Vagina (tissue), 2 donors: Measurements from ENCODE around the gene CLEC4D.

Source experiments
- CTCF ChIP-seq, 3 experiments: fragments of 450-650 bp in 2 of 3; fragments of 200-600 bp in 1 of 3; sonication (generic) in 1 of 3; IDR thresholded peaks; one replicate each; pipeline ENCODE4 v1.5.1; 2017 to 2019; ENCODE audit warnings: antibody characterized with exemption in 3 of 3, mild to moderate bottlenecking in 2 of 3, moderate library complexity in 2 of 3
- POLR2AphosphoS5 ChIP-seq, 2 donors: sonication (generic); formaldehyde crosslinking; IDR thresholded peaks; one replicate each; pipeline ENCODE4 v1.9.0; 2017; ENCODE audit warnings: antibody characterized with exemption in 2 of 2, mild to moderate bottlenecking in 2 of 2, low read depth in 1 of 2; ENCODE audit not compliant: insufficient read depth in 1 of 2

- TF ChIP-seq CTCF (IDR thresholded peaks at IDR 0.05) (no peak), POLR2AphosphoS5 (IDR thresholded peaks at IDR 0.05; ENCODE audit: insufficient read depth in 1 of 2, low read depth in 1 of 2) (no peak)
Measured at GRCh38 chr12:8465301-8465996, 47.9 kb upstream of the CLEC4D start.
